Testis (tissue), 2 donors: ENCODE measurements around the gene ELK3.

Source experiments
- CTCF ChIP-seq, 3 experiments: fragments of 450-650 bp in 2 of 3; fragments of 200-600 bp in 1 of 3; sonication (generic) in 1 of 3; IDR thresholded peaks; one replicate each; pipeline ENCODE4 v1.5.1; 2016 to 2019; ENCODE audit warnings: antibody characterized with exemption in 3 of 3, mild to moderate bottlenecking in 2 of 3, moderate library complexity in 1 of 3
- POLR2A ChIP-seq: fragments of 450-650 bp; IDR thresholded peaks from one replicate; pipeline ENCODE4 v1.6.1; 2017; ENCODE audit warnings: antibody characterized with exemption, mild to moderate bottlenecking, moderate library complexity

DNA sequence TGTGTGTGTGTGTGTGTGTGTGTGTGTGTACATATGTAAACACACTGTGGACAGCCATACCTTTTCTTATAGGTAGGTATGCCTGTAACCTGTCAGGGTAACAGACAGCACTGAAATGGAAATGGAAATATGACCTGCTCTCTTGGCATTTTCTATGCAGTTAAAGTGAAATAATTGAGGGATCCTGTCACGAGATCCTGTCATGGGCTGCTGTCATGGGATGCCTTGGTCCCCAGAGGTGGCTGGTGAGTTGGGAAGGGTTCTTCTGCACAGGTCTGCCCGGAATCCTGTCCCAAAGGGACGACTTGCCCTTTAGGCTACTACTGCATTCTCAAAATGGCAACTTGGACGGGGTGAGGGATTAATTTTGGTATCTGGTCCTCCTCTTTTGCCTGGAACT is 47.3 kb downstream of the ELK3 start:
- TF ChIP-seq CTCF (IDR thresholded peaks at IDR 0.05): no peak
- no peak for TF ChIP-seq POLR2A
